ENCODE results near the gene VSTM2B. TPM values are rescaled to one million over a fixed set of nuclear protein-coding genes. Genes with fewer than 3 reads are reported as not detected.

Gene VSTM2B
- total RNA-seq, 1 experiment from 2014 or later = 0.31 TPM

DNA sequence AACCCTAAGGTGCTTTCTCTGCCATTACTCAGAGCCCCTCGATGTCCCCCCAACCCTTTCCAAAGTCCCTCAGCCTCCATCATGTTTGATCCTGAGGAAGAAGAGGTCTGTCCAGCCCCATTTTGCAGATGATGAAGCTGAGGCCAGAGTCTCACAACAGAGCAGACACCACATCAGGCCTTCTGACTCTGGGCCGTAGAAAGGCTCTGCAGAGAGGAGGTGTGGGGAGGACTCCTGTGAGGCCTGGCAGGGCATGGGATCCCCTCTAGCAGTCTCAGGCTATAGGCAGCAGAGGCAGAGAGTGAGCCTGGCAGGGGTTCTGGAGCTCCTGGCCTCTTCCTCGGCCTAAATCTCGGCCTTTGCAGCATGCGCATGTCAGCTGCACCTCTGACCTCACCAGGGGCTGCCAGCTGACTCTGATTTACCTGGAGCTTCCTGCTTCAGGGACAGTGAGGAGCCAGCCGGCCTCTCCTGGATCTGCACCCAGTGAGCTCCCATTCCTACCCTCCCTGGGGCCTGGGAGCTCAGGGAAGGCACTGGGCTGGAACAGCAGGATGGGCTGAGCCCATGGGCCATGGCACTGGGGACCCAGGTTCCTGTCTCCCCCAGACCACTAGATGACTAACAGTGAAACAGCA lies 41.7 kb upstream of the VSTM2B start:
- Histone ChIP-seq H3K14ac (ENCODE audit: insufficient read depth, low read length) (no peak overlapping the region), H2BK120ac (ENCODE audit: low read depth, low read length, poor library complexity, severe bottlenecking) (no peak overlapping the region), H4K8ac (replicated peaks; ENCODE audit: insufficient read length, low read depth, low read length) (no peak overlapping the region), H4K20me1 (ENCODE audit: control insufficient read depth, insufficient read depth, insufficient read length) (no peaks in the 10 kb centered on the region), H3K56ac (ENCODE audit: insufficient read length, low read depth, low read length) (no peak overlapping the region), H4K5ac (ENCODE audit: insufficient read length, low read depth, low read length) (no peak overlapping the region), H3K27me3 (ENCODE audit: insufficient read depth, low read length) (no peaks in the 10 kb centered on the region), H3K79me2 (ENCODE audit: insufficient read depth, low read length) (no peaks in the 10 kb centered on the region), H3K27ac (ENCODE audit: insufficient read length, low read depth, low read length) (no peak overlapping the region), H3K4me2 (ENCODE audit: insufficient read depth, insufficient read length, low read length) (no peak overlapping the region), H2BK20ac (ENCODE audit: low read depth, low read length, poor library complexity, severe bottlenecking) (no peak overlapping the region), H3K4ac (ENCODE audit: low read depth, low read length) (no peak overlapping the region), H4K91ac (ENCODE audit: insufficient read length, low read depth, low read length) (no peak overlapping the region), H2AK5ac (ENCODE audit: insufficient read length, low read length) (no peak overlapping the region), H3K18ac (ENCODE audit: insufficient read length, low read depth, low read length) (no peak overlapping the region), H3K23ac (ENCODE audit: insufficient read length, low read depth, low read length) (no peak overlapping the region), H2BK5ac (ENCODE audit: insufficient read length, low read length) (no peak overlapping the region), H2BK15ac (ENCODE audit: low read depth, low read length) (no peak overlapping the region), H3K9ac (ENCODE audit: extremely low read depth, insufficient read length, low read length) (no peak overlapping the region), H3K23me2 (ENCODE audit: insufficient read length, low read depth, low read length, poor library complexity, severe bottlenecking) (no peaks in the 10 kb centered on the region), H3K9me3 (ENCODE audit: control insufficient read depth, low read depth, low read length) (no peaks in the 10 kb centered on the region), H3T11ph (ENCODE audit: low read length) (no peak overlapping the region), H3K4me1 (ENCODE audit: insufficient read depth, low read length) (no peaks in the 10 kb centered on the region), H2AFZ (ENCODE audit: low read length) (no peak overlapping the region), H3K79me1 (ENCODE audit: insufficient read depth, low read depth, low read length, poor library complexity, severe bottlenecking) (no peaks in the 10 kb centered on the region), H2BK12ac (ENCODE audit: insufficient read length, low read depth, low read length) (no peak overlapping the region)
- Mint-ChIP-seq H3K4me1 (peaks cover 5 to 11% of the 10 kb centered on the region in 2 experiments; a peak in 3 of 4 replicates), H3K27ac (no peak overlapping the region), H3K27me3 (ENCODE audit: low read depth) (peaks cover 5% of the 10 kb centered on the region), H3K36me3 (ENCODE audit: insufficient read depth in 1 of 3, low read depth in 3 of 3) (peaks cover 3 to 5% (median 4%) of the 10 kb centered on the region in 3 experiments; a peak in 2 of 7 replicates), H3K4me3 (no peak overlapping the region), H3K9me3 (peaks cover 6 to 9% of the 10 kb centered on the region in 2 experiments; a peak in 3 of 5 replicates)
- TF ChIP-seq, protein P1, sequence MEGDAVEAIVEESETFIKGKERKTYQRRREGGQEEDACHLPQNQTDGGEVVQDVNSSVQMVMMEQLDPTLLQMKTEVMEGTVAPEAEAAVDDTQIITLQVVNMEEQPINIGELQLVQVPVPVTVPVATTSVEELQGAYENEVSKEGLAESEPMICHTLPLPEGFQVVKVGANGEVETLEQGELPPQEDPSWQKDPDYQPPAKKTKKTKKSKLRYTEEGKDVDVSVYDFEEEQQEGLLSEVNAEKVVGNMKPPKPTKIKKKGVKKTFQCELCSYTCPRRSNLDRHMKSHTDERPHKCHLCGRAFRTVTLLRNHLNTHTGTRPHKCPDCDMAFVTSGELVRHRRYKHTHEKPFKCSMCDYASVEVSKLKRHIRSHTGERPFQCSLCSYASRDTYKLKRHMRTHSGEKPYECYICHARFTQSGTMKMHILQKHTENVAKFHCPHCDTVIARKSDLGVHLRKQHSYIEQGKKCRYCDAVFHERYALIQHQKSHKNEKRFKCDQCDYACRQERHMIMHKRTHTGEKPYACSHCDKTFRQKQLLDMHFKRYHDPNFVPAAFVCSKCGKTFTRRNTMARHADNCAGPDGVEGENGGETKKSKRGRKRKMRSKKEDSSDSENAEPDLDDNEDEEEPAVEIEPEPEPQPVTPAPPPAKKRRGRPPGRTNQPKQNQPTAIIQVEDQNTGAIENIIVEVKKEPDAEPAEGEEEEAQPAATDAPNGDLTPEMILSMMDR (conservative IDR thresholded peaks at IDR 0.05) = no peak
- WGBS (ENCODE audit: extremely low coverage, insufficient read length, low lambda C conversion rate) = no CpG with 5 or more reads among the region's 6 CpGs
- DNase-seq = peak; percentile 39
